Hair follicular keratinocyte (primary cell): ENCODE data around the gene TM6SF1. TPM values are rescaled to one million over a fixed set of nuclear protein-coding genes. Genes with fewer than 3 reads are reported as not detected.

ENCODE experiments used
- total RNA-seq: library from RNA; depleted of rRNA; stranded (reverse); fragments of >200 nt; gene quantifications from 2 replicates; pipeline ENCODE4 v1.2.3, GENCODE V29; 2015

The TM6SF1 gene
- total RNA-seq = 0.15 and 1.2 TPM in 2 replicates

GRCh38 chr15:83106994-83107840, at the start of gene TM6SF1:
TSS of gene TM6SF1 (plus strand) at chr15:83107645. CDS start at chr15:83107681, 36 bp downstream.

DNA sequence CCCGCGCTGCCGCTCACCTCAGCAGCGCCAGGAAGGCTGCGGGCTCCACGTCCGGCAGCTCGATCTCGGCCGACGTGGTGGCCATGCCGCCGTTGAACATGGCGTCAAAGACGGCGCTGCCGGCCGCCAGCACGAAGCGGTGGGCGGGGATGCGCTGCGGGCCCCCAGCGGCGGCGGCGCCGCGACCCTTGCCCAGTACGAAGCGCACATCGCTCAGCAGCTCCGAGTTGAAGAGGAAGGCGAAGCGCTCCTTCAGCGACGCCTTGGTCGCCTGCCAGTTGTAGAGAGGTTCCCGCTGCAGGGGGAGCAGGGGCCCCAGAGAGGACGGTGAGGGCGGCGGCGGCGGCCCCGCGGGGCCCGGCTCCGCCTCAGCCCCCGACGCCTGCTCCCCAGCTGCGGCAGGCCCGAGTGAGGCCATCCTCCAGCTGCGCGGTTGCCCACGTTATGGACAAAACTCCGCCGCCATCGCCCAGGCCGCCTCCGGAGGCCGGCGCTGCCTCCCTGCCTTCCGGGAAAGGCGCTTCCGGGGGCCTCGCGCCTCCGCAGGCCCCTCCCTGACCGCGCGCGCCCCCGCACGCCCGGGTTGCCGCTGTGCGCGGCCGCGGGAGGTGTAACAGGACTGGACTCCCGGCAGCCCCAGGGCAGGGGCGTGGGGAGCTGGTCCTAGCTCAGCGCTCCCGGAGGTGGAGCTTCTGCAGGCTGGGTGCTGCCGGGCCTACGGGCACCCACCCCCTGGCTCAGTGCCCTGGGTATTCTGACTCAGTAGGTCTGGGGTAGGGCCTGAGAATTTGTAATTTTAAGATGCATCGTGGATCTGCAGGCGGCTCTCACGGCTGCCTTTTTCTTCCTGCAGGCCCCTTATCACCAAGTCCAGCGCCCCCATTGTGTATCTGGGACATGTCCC, 40.5 kb upstream of the TM6SF1 start, which contains the start of gene BTBD1:
Gene BTBD1 (minus strand): TSS at position 519 of the 904 bp plus-strand sequence. CDS start 101 bp downstream, at position 418.

Other genes starting within 250 kb of the TM6SF1 start
- gene HOMER2, start 154.9 kb upstream of the TM6SF1 start, total RNA-seq = 25.8 and 36.7 TPM in 2 replicates
- gene RAMAC, start 121.4 kb upstream of the TM6SF1 start, total RNA-seq = 23.2 and 24.5 TPM in 2 replicates
- gene C15orf40, start 96.0 kb upstream of the TM6SF1 start, total RNA-seq = 25.1 and 40.6 TPM in 2 replicates
- gene BTBD1, start 40.4 kb upstream of the TM6SF1 start, total RNA-seq = 54.1 and 58.8 TPM in 2 replicates
- 33.8 and 44.7 TPM in 2 replicates for gene HDGFL3, start 100.2 kb downstream of the TM6SF1 start, total RNA-seq
- gene BNC1, start 177.0 kb downstream of the TM6SF1 start, total RNA-seq = 98.3 and 103 TPM in 2 replicates